SH-SY5Y (cell line): ENCODE data around the gene INHBA.

Experiments used
- GATA2 ChIP-seq: IDR thresholded peaks from 2 replicates; pipeline ENCODE4 v1.6.1; 2011; ENCODE audit warnings: mild to moderate bottlenecking, low read depth, low read length
- GATA3 ChIP-seq: IDR thresholded peaks from 2 replicates; pipeline ENCODE4 v1.6.1; 2011; ENCODE audit warnings: low read depth, mild to moderate bottlenecking, low read length, moderate library complexity

- TF ChIP-seq GATA2 (no peak), GATA3 (no peak)
Observed at GRCh38 chr7:41720046-41720445, 17.2 kb upstream of the INHBA start.
